Endothelial cell of umbilical vein (primary cell): ENCODE measurements around the gene SZT2. TPM values are rescaled to one million over a fixed set of nuclear protein-coding genes. Genes with fewer than 3 reads are reported as not detected.

ENCODE experiments used
- BruUV-seq: library from RNA; stranded (reverse); fragments of 400-500 nt; replicated peaks from 2 replicates; lab custom pipeline; 2021; lab: Mats Ljungman, UMichigan
- CTCF ChIA-PET: fragments of 300-600, 350-600 bp; sonication (Branson Sonifier 250); formaldehyde crosslinking; loops from one replicate; lab custom pipeline; 2021; ENCODE audit warnings: antibody characterized with exemption, inconsistent platforms; lab: Charles Lee
- POLR2A ChIA-PET: fragments of 300-600, 350-600 bp; sonication (Branson Sonifier 250); formaldehyde crosslinking; loops from one replicate; lab custom pipeline; 2021; ENCODE audit warnings: antibody characterized with exemption, inconsistent platforms; lab: Charles Lee
- DNase-seq: peaks from one replicate; pipeline ENCODE4 v3.0.0-alpha.2; 2011; ENCODE audit warnings: low read depth, low spot score
- FAIRE-seq: peaks from 2 replicates; lab custom pipeline; 2011; peaks lifted over from hg19 to GRCh38; lab: Jason Lieb, UNC
- H2AFZ ChIP-seq: 2 replicates; pipeline ENCODE4 v1.6.0; 2012; ENCODE audit warnings: low read depth, low read length, control low read depth, inconsistent platforms
- H3K27ac ChIP-seq: 2 replicates; pipeline ENCODE4 v1.5.1; 2011; ENCODE audit warnings: low read depth, mild to moderate bottlenecking, control low read depth, low read length, moderate library complexity; ENCODE audit not compliant: insufficient read depth
- H3K27me3 ChIP-seq, 2 experiments: 2 replicates each; pipeline versions ENCODE4 v1.6.0 to v1.6.1; 2011; ENCODE audit warnings: low read length in 2 of 2, mixed read lengths in 1 of 2; ENCODE audit not compliant: control insufficient read depth in 2 of 2, insufficient read depth in 2 of 2
- H3K36me3 ChIP-seq, 2 experiments: 2 replicates in 1 of 2; 3 replicates in 1 of 2; pipeline ENCODE4 v1.5.1; 2011; ENCODE audit warnings: low read length in 2 of 2, mild to moderate bottlenecking in 1 of 2, moderate library complexity in 1 of 2; ENCODE audit not compliant: control insufficient read depth in 2 of 2, insufficient read depth in 2 of 2; ENCODE audit errors: extremely low read depth in 1 of 2
- H3K4me1 ChIP-seq: 3 replicates; pipeline ENCODE4 v1.5.1; 2011; ENCODE audit warnings: mild to moderate bottlenecking, low read length; ENCODE audit not compliant: control insufficient read depth, insufficient read depth; ENCODE audit errors: extremely low read depth
- H3K4me2 ChIP-seq: 2 replicates; pipeline ENCODE4 v1.6.1; 2011; ENCODE audit warnings: low read length, control low read depth, mixed read lengths; ENCODE audit not compliant: insufficient read depth
- H3K4me3 ChIP-seq, 3 experiments: fragments of 200-600 bp in 1 of 3; sonication (generic), shearing (Covaris generic) in 1 of 3; replicated peaks in 1 of 3; 2 replicates each; pipeline ENCODE4 v1.5.1; 2011 to 2016; ENCODE audit warnings: control low read depth in 3 of 3, low read length in 3 of 3, mild to moderate bottlenecking in 2 of 3, inconsistent platforms in 1 of 3, low read depth in 1 of 3, moderate library complexity in 1 of 3; ENCODE audit not compliant: insufficient read depth in 1 of 3
- H3K79me2 ChIP-seq: 2 replicates; pipeline ENCODE4 v1.6.0; 2012; ENCODE audit warnings: low read length, inconsistent platforms; ENCODE audit not compliant: control insufficient read depth, insufficient read depth
- H3K9ac ChIP-seq: replicated peaks from 2 replicates; pipeline ENCODE3; 2011; ENCODE audit warnings: low read length, control low read depth; ENCODE audit not compliant: insufficient read depth; ENCODE audit errors: extremely low read depth
- H3K9me1 ChIP-seq: replicated peaks from 3 replicates; pipeline ENCODE4 v1.6.0; 2011; ENCODE audit warnings: mild to moderate bottlenecking, low read length; ENCODE audit not compliant: control insufficient read depth, insufficient read depth; ENCODE audit errors: extremely low read depth
- H3K9me3 ChIP-seq: replicated peaks from 2 replicates; pipeline ENCODE4 v1.5.1; 2012; ENCODE audit warnings: low read length, inconsistent platforms; ENCODE audit not compliant: control insufficient read depth, insufficient read depth
- H4K20me1 ChIP-seq: replicated peaks from 2 replicates; pipeline ENCODE3; 2011; ENCODE audit warnings: mild to moderate bottlenecking, low read length; ENCODE audit not compliant: control insufficient read depth, insufficient read depth; ENCODE audit errors: extremely low read depth
- EZH2 ChIP-seq: IDR thresholded peaks from 2 replicates; pipeline ENCODE4 v1.6.1; 2012; ENCODE audit warnings: borderline replicate concordance, low read depth, mild to moderate bottlenecking, moderate library complexity, low read length, inconsistent platforms; ENCODE audit not compliant: severe bottlenecking
- GATA2 ChIP-seq: IDR thresholded peaks from 2 replicates; pipeline ENCODE4 v1.7.0; 2011; ENCODE audit warnings: low read depth, mild to moderate bottlenecking, moderate library complexity, mixed read lengths, low read length; ENCODE audit not compliant: insufficient read length, insufficient read depth
- JUN ChIP-seq: IDR thresholded peaks from 2 replicates; pipeline ENCODE4 v1.6.1; 2011; ENCODE audit warnings: borderline replicate concordance, low read depth; ENCODE audit not compliant: insufficient read length, insufficient read depth
- MYC ChIP-seq: IDR thresholded peaks from one replicate; pipeline ENCODE4 v1.6.1; 2011; ENCODE audit warnings: mild to moderate bottlenecking, low read depth, low read length
- POLR2A ChIP-seq: IDR thresholded peaks from 2 replicates; pipeline ENCODE4 v1.6.1; 2012; ENCODE audit warnings: low read depth, mild to moderate bottlenecking, control low read depth, low read length
- dilution Hi-C: fragments of 300-500 bp; cut with MboI; formaldehyde crosslinking; loops from one replicate; pipeline ENCODE4 v1.15.0; 2019; ENCODE audit warnings: low sequenced_read_pairs; ENCODE audit not compliant: extremely low pct_ligation_motif_present
- intact Hi-C: fragments of 100-400 bp; cut with micrococcal nuclease; formaldehyde crosslinking; loops from one replicate; pipeline ENCODE4 v1.10.0; 2022
- polyA plus RNA-seq, 4 experiments: library from polyadenylated mRNA; depleted of rRNA in 3 of 4; stranded (reverse) in 3 of 4; unstranded in 1 of 4; fragments of >200 nt; gene quantifications; 2 replicates each; pipeline versions ENCODE4 v1.2.1 to v1.2.3, GENCODE V29; 2011 to 2012; ENCODE audit warnings: missing spikeins in 1 of 4
- total RNA-seq: library from RNA; stranded (reverse); gene quantifications from 2 replicates; pipeline ENCODE4 v1.2.3, GENCODE V29; 2021
- TF ChIP-seq, protein P1 (sequence below), 2 donors: IDR thresholded peaks; 1 replicate in 1 of 2; 2 replicates in 1 of 2; pipeline ENCODE4 v1.5.1; 2011; ENCODE audit warnings: low read length in 2 of 2, mild to moderate bottlenecking in 2 of 2, moderate library complexity in 2 of 2, control low read depth in 1 of 2, inconsistent platforms in 1 of 2, low read depth in 1 of 2; ENCODE audit not compliant: insufficient read depth in 1 of 2; ENCODE audit errors: extremely low read depth in 1 of 2

Gene SZT2
- total and polyA plus RNA-seq, 2 donors (not counting 3 experiments of a cell fraction or from before 2014, with no cell fraction given), result 11.4 to 49.9 TPM

DNA sequence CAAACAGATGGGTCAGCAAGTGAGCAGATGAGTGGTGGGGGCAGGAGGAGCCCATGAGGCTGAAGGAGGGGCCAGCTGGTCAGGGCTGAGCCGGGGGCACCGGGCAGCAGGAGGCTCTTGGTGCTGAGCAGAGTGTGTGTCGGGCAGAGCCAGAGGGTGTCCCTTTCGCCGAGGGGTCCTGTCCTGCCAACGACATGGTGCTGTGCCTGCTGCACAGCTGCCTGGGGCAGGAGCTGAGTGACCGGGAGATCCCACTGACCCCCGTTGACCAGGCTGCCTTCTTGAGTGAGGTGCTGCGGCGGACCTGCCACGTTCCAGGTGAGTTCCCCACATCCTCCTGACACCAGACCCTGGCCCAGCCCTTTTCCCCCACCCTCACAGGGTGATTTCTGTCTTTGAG is 36.5 kb downstream of the SZT2 start:
- H3K79me2 ChIP-seq, result no peaks in the 10 kb centered on the region
- no TSS peak for BruUV-seq
- no peak overlapping the region for H3K27ac ChIP-seq
- no peak overlapping the region for H3K4me3 ChIP-seq
- intact Hi-C loops (no loop called here), dilution Hi-C loops (no loop called here)
- no peaks in the 10 kb centered on the region for H3K9me3 ChIP-seq
- POLR2A ChIA-PET, result no interaction called here
- no peaks in the 10 kb centered on the region for H3K27me3 ChIP-seq
- H2AFZ ChIP-seq, result no peak overlapping the region
- CTCF ChIA-PET, result interaction anchor here (1.1 kb wide), 1 partner anchor 12 kb away, joined by 3 read pairs; no protein-coding TSS in a partner anchor
- no peaks in the 10 kb centered on the region for H3K9me1 ChIP-seq
- no peaks in the 10 kb centered on the region for H3K4me1 ChIP-seq
- DNase-seq (no peak), FAIRE-seq (no peak)
- H3K4me2 ChIP-seq, result no peak overlapping the region
- H3K36me3 ChIP-seq, result peaks cover 10 to 81% of the 10 kb centered on the region in 2 experiments
- H3K9ac ChIP-seq, result no peak overlapping the region
- no peak for TF ChIP-seq POLR2A
- TF ChIP-seq JUN, result no peak
- H4K20me1 ChIP-seq, result no peaks in the 10 kb centered on the region

DNA sequence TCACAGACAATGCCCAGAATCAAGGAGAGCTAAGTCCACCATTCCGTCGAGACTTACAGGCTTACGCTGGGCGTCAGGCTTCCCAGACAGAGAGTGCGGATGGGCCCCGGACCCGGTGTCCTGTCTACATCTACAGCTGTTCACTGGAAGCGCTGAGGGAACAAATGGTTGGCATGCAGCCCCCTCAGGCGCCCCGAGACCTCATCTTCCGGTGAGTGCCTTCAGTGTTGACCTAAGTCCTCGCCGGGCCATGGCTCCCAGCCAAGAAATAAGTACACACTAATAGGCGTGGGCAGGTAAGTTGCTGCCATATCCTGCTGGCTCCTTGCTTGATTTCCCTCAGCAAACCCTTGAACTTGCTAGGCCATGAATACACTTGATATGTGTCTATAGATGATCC is 37.8 kb downstream of the SZT2 start:
- Histone ChIP-seq H2AFZ (no peak overlapping the region), H3K9me1 (no peaks in the 10 kb centered on the region), H3K27me3 (no peaks in the 10 kb centered on the region), H3K9ac (no peak overlapping the region), H3K9me3 (no peaks in the 10 kb centered on the region), H3K36me3 (peaks cover 10 to 79% of the 10 kb centered on the region in 2 experiments), H3K79me2 (no peaks in the 10 kb centered on the region), H4K20me1 (no peaks in the 10 kb centered on the region), H3K4me2 (no peak overlapping the region), H3K4me1 (no peaks in the 10 kb centered on the region), H3K27ac (no peak overlapping the region), H3K4me3 (no peak overlapping the region)
- FAIRE-seq (no peak), DNase-seq (no peak)
- TF ChIP-seq, protein P1, sequence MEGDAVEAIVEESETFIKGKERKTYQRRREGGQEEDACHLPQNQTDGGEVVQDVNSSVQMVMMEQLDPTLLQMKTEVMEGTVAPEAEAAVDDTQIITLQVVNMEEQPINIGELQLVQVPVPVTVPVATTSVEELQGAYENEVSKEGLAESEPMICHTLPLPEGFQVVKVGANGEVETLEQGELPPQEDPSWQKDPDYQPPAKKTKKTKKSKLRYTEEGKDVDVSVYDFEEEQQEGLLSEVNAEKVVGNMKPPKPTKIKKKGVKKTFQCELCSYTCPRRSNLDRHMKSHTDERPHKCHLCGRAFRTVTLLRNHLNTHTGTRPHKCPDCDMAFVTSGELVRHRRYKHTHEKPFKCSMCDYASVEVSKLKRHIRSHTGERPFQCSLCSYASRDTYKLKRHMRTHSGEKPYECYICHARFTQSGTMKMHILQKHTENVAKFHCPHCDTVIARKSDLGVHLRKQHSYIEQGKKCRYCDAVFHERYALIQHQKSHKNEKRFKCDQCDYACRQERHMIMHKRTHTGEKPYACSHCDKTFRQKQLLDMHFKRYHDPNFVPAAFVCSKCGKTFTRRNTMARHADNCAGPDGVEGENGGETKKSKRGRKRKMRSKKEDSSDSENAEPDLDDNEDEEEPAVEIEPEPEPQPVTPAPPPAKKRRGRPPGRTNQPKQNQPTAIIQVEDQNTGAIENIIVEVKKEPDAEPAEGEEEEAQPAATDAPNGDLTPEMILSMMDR (IDR thresholded peaks at IDR 0.05; ENCODE audit: extremely low read depth in 1 of 2, insufficient read depth in 1 of 2, low read depth in 1 of 2, low read length in 2 of 2), result no peak
- TF ChIP-seq GATA2 (no peak), EZH2 (no peak), MYC (no peak), POLR2A (no peak)
- BruUV-seq, result TSS peak; percentile 9
- POLR2A ChIA-PET, result interaction anchor here (0.7 kb wide), 1 partner anchor 196 kb away, joined by 8 read pairs; no protein-coding TSS in a partner anchor
- intact Hi-C loops, result no loop called here
- CTCF ChIA-PET, result interaction anchor here (0.8 to 2.4 kb wide), 2 partner anchors 13 to 200 kb away, joined by 3 to 9 read pairs; no protein-coding TSS in a partner anchor
- dilution Hi-C loops, result no loop called here
